ENCODE results near the gene MIP.
A peak's percentile ranks its signal among the peaks of the same experiment; 100 is the strongest.

The MIP gene

GRCh38 chr12:56477521-56478225 is 23.2 kb upstream of the MIP start:
- H3K36me3 Mint-ChIP-seq (ENCODE audit: low read depth): no peaks in the 10 kb centered on the region
- H3K4me1 Mint-ChIP-seq (ENCODE audit: low read depth): peaks cover 7% of the 10 kb centered on the region
- H3K27me3 Mint-ChIP-seq: no peaks in the 10 kb centered on the region
- intact Hi-C loops (cut with micrococcal nuclease): no loop called here
- H3K4me3 Mint-ChIP-seq: no peak overlapping the region
- no peaks in the 10 kb centered on the region for H3K9me3 Mint-ChIP-seq
- H3K27ac Mint-ChIP-seq: no peak overlapping the region

- intact Hi-C loops (cut with micrococcal nuclease): no loop called here
- Mint-ChIP-seq H3K4me1 (ENCODE audit: low read depth) (peaks cover 7% of the 10 kb centered on the region), H3K27ac (no peak overlapping the region), H3K36me3 (ENCODE audit: low read depth) (no peaks in the 10 kb centered on the region), H3K9me3 (no peaks in the 10 kb centered on the region), H3K27me3 (no peaks in the 10 kb centered on the region), H3K4me3 (no peak overlapping the region)
Observed at GRCh38 chr12:56476972-56477432, 22.5 kb upstream of the MIP start.

- no peaks in the 10 kb centered on the region for H3K36me3 Mint-ChIP-seq (ENCODE audit: low read depth)
- intact Hi-C loops (cut with micrococcal nuclease): no loop called here
- H3K27ac Mint-ChIP-seq: no peak overlapping the region
- H3K4me1 Mint-ChIP-seq (ENCODE audit: low read depth): peaks cover 16% of the 10 kb centered on the region
- H3K27me3 Mint-ChIP-seq: no peaks in the 10 kb centered on the region
- no peaks in the 10 kb centered on the region for H3K9me3 Mint-ChIP-seq
- H3K4me3 Mint-ChIP-seq: no peak overlapping the region
Observed at GRCh38 chr12:56476143-56476542, 21.7 kb upstream of the MIP start.

- intact Hi-C loops (cut with micrococcal nuclease): no loop called here
- Mint-ChIP-seq H3K9me3 (no peaks in the 10 kb centered on the region), H3K27ac (no peak overlapping the region), H3K4me3 (no peak overlapping the region), H3K27me3 (no peaks in the 10 kb centered on the region), H3K36me3 (ENCODE audit: low read depth) (peaks cover 6% of the 10 kb centered on the region), H3K4me1 (ENCODE audit: low read depth) (peaks cover 22% of the 10 kb centered on the region)
Observed at GRCh38 chr12:56474389-56474788, 19.9 kb upstream of the MIP start.

GRCh38 chr12:56469007-56469930 is 14.8 kb upstream of the MIP start:
- H3K9me3 Mint-ChIP-seq: no peaks in the 10 kb centered on the region
- H3K36me3 Mint-ChIP-seq (ENCODE audit: low read depth): peaks cover 15% of the 10 kb centered on the region
- H3K4me3 Mint-ChIP-seq: peak overlapping the region; percentile 94
- H3K27ac Mint-ChIP-seq: peak overlapping the region; percentile 98
- no peaks in the 10 kb centered on the region for H3K27me3 Mint-ChIP-seq
- intact Hi-C loops (cut with micrococcal nuclease): loop anchor here (5.0 kb wide), 1 partner anchor 277 kb away; no protein-coding TSS in a partner anchor
- H3K4me1 Mint-ChIP-seq (ENCODE audit: low read depth): peaks cover 31% of the 10 kb centered on the region

GRCh38 chr12:56468216-56469006 is 14.0 kb upstream of the MIP start, which contains the start of gene SPRYD4:
SPRYD4 (plus strand) TSS chr12:56468578; CDS start chr12:56468592, 14 bp downstream.
- Mint-ChIP-seq H3K36me3 (ENCODE audit: low read depth) (peaks cover 15% of the 10 kb centered on the region), H3K4me3 (peak within 1 kb of the TSS; percentile 94), H3K9me3 (no peaks in the 10 kb centered on the region), H3K4me1 (ENCODE audit: low read depth) (peaks cover 33% of the 10 kb centered on the region), H3K27me3 (no peaks in the 10 kb centered on the region), H3K27ac (peak within 1 kb of the TSS; percentile 98)
- intact Hi-C loops (cut with micrococcal nuclease): loop anchor here (1.0 to 5.0 kb wide), 3 partner anchors 19 to 276 kb away; partner anchors contain the start of genes STAT2 and TIMELESS

- no peak overlapping the region for H3K4me3 Mint-ChIP-seq
- no peaks in the 10 kb centered on the region for H3K9me3 Mint-ChIP-seq
- no peak overlapping the region for H3K27ac Mint-ChIP-seq
- intact Hi-C loops (cut with micrococcal nuclease): no loop called here
- H3K4me1 Mint-ChIP-seq (ENCODE audit: low read depth): peaks cover 7% of the 10 kb centered on the region
- H3K36me3 Mint-ChIP-seq (ENCODE audit: low read depth): no peaks in the 10 kb centered on the region
- no peaks in the 10 kb centered on the region for H3K27me3 Mint-ChIP-seq
Observed at GRCh38 chr12:56462565-56462964, 8.1 kb upstream of the MIP start.

GRCh38 chr12:56461235-56462159 is 7.0 kb upstream of the MIP start:
- H3K27me3 Mint-ChIP-seq: no peaks in the 10 kb centered on the region
- H3K9me3 Mint-ChIP-seq: no peaks in the 10 kb centered on the region
- H3K4me3 Mint-ChIP-seq: no peak overlapping the region
- H3K4me1 Mint-ChIP-seq (ENCODE audit: low read depth): peaks cover 7% of the 10 kb centered on the region
- H3K36me3 Mint-ChIP-seq (ENCODE audit: low read depth): no peaks in the 10 kb centered on the region
- intact Hi-C loops (cut with micrococcal nuclease): no loop called here
- no peak overlapping the region for H3K27ac Mint-ChIP-seq

- Mint-ChIP-seq H3K36me3 (ENCODE audit: low read depth) (no peaks in the 10 kb centered on the region), H3K9me3 (no peaks in the 10 kb centered on the region), H3K4me1 (ENCODE audit: low read depth) (no peaks in the 10 kb centered on the region), H3K4me3 (no peak overlapping the region), H3K27me3 (no peaks in the 10 kb centered on the region), H3K27ac (peak overlapping the region; percentile 47)
- intact Hi-C loops (cut with micrococcal nuclease): no loop called here
Observed at GRCh38 chr12:56457817-56458216, 3.4 kb upstream of the MIP start.

GRCh38 chr12:56451147-56451546 is 3.3 kb downstream of the MIP start:
- H3K27ac Mint-ChIP-seq: peak overlapping the region; percentile 20
- H3K4me1 Mint-ChIP-seq (ENCODE audit: low read depth): peaks cover 23% of the 10 kb centered on the region
- no peaks in the 10 kb centered on the region for H3K27me3 Mint-ChIP-seq
- H3K4me3 Mint-ChIP-seq: no peak overlapping the region
- peaks cover 8% of the 10 kb centered on the region for H3K36me3 Mint-ChIP-seq (ENCODE audit: low read depth)
- intact Hi-C loops (cut with micrococcal nuclease): no loop called here
- no peaks in the 10 kb centered on the region for H3K9me3 Mint-ChIP-seq

- Mint-ChIP-seq H3K4me1 (ENCODE audit: low read depth) (peaks cover 23% of the 10 kb centered on the region), H3K36me3 (ENCODE audit: low read depth) (peaks cover 8% of the 10 kb centered on the region), H3K27ac (peak overlapping the region; percentile 89), H3K9me3 (no peaks in the 10 kb centered on the region), H3K27me3 (no peaks in the 10 kb centered on the region), H3K4me3 (no peak overlapping the region)
- intact Hi-C loops (cut with micrococcal nuclease): no loop called here
Observed at GRCh38 chr12:56450241-56450640, 4.2 kb downstream of the MIP start.

- peaks cover 23% of the 10 kb centered on the region for H3K4me1 Mint-ChIP-seq (ENCODE audit: low read depth)
- H3K27me3 Mint-ChIP-seq: no peaks in the 10 kb centered on the region
- H3K4me3 Mint-ChIP-seq: peak overlapping the region; percentile 92
- H3K27ac Mint-ChIP-seq: peak overlapping the region; percentile 89
- H3K36me3 Mint-ChIP-seq (ENCODE audit: low read depth): peaks cover 8% of the 10 kb centered on the region
- no peaks in the 10 kb centered on the region for H3K9me3 Mint-ChIP-seq
- intact Hi-C loops (cut with micrococcal nuclease): loop anchor here (1.0 to 5.0 kb wide), 3 partner anchors 19 to 133 kb away; partner anchors contain the start of genes APOF, SPRYD4 and STAT2
Observed at GRCh38 chr12:56449622-56449984, 4.9 kb downstream of the MIP start.
